ENCODE results near the gene SLF1. TPM values are rescaled to one million over a fixed set of nuclear protein-coding genes. Genes with fewer than 3 reads are reported as not detected.

Gene SLF1
- polyA plus RNA-seq, 1 donor = 9.5 TPM

DNA sequence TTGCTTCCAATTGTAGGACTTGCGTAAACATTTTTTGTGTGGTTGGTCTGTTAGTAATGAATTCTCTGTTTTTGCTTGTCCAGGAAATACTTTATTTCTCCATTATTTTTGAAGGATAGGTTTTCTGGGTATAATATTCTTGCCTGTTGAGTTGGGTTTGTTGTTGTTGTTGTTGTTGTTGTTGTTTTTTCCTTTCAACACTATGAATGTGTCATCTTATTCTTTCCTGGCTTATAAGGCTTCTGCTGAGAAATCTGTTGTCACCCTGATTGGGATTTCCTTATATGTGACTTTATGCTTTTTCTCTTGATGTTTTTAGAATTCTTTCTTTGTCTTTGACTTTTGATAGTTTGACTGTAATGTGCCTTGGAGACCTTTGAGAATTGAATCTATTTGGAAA, 39.8 kb downstream of the SLF1 start:
- peaks cover 17% of the 10 kb centered on the region for H3K9me3 ChIP-seq (ENCODE audit: control insufficient read depth, low read depth, low read length)
- no peak overlapping the region for H3K27ac ChIP-seq (ENCODE audit: low read length)
- DNase-seq = no peak
- no peak overlapping the region for H3K4me3 ChIP-seq (ENCODE audit: low read length)
- peaks cover 14% of the 10 kb centered on the region for H3K36me3 ChIP-seq (ENCODE audit: control insufficient read depth, insufficient read depth, low read length)
- H3K4me1 ChIP-seq (ENCODE audit: control insufficient read depth, insufficient read depth, low read length) = no peaks in the 10 kb centered on the region
- no peaks in the 10 kb centered on the region for H3K27me3 ChIP-seq (ENCODE audit: control insufficient read depth, insufficient read depth, low read length)
- WGBS (ENCODE audit: insufficient coverage, low lambda C conversion rate) = no CpG with 5 or more reads among the region's 1 CpG

DNA sequence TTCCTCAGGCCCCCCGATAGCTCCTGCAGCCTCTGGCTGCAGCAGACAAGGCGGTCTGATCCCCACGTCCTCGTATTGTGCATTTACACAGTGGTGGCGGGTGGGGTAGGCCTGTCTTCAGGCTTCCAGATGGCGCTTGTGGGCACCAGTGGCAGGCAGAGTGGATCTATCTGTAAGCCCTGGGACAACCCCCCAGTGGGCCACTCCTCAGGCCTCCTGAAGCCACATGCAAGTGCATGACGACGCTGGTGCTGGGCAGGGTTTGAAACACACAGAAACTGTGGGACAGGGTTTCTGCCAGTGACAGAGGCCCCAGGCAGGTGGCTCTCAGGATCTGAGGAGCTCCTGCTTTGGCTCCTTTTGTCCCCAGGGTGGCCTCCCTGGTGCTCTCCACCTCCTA, 42.0 kb downstream of the SLF1 start:
- Histone ChIP-seq H3K4me1 (ENCODE audit: control insufficient read depth, insufficient read depth, low read length) (no peaks in the 10 kb centered on the region), H3K27ac (ENCODE audit: low read length) (no peak overlapping the region), H3K4me3 (ENCODE audit: low read length) (no peak overlapping the region), H3K9me3 (ENCODE audit: control insufficient read depth, low read depth, low read length) (peaks cover 12% of the 10 kb centered on the region), H3K36me3 (ENCODE audit: control insufficient read depth, insufficient read depth, low read length) (peaks cover 15% of the 10 kb centered on the region), H3K27me3 (ENCODE audit: control insufficient read depth, insufficient read depth, low read length) (no peaks in the 10 kb centered on the region)
- no CpG with 5 or more reads among the region's 8 CpGs for WGBS (ENCODE audit: insufficient coverage, low lambda C conversion rate)
- DNase-seq = no peak

DNA sequence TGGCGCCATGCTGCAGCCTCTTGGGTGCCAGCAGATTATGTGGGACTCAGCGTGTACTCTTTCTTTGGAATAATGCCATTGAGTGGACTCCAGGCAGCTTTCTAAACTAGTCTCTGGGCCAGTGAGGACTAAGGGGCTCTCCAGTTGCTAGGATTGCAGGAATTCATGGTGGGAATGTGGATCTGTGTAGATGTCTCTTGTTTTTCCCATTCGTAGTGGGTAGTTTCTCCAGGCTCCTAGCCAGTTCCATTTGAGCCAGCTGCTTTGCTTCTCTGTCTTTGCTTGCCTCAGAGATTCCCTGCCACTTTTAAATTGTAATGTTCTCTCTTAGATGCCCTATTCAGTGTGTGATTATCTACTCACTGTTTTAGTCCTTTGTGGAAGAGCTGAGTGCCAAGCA, 42.6 kb downstream of the SLF1 start:
- Histone ChIP-seq H3K4me1 (ENCODE audit: control insufficient read depth, insufficient read depth, low read length) (no peaks in the 10 kb centered on the region), H3K9me3 (ENCODE audit: control insufficient read depth, low read depth, low read length) (peaks cover 12% of the 10 kb centered on the region), H3K27me3 (ENCODE audit: control insufficient read depth, insufficient read depth, low read length) (no peaks in the 10 kb centered on the region), H3K27ac (ENCODE audit: low read length) (no peak overlapping the region), H3K4me3 (ENCODE audit: low read length) (no peak overlapping the region), H3K36me3 (ENCODE audit: control insufficient read depth, insufficient read depth, low read length) (peaks cover 15% of the 10 kb centered on the region)
- no peak for DNase-seq
- no CpG with 5 or more reads among the region's 3 CpGs for WGBS (ENCODE audit: insufficient coverage, low lambda C conversion rate)

DNA sequence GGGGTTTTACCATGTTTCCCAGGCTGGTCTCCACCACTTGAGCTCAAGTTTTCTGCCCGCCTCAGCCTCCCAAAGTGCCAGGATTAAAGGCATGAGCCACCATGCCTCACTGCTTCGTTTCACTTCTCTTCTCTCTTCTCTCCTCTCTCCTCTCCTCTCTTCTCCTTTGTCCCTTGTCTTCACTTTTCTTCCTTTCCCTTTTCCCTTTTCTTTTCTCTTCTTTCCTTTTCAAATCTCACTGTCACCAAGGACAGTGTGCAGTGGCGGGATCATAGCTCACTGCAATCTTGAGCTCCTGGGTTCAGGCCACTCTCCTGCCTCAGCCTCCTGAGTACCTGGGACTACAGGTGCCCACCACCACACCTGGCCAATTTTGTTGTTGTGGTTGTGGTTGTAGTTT, 49.5 kb downstream of the SLF1 start:
- no peak for DNase-seq
- Histone ChIP-seq H3K27me3 (ENCODE audit: control insufficient read depth, insufficient read depth, low read length) (no peaks in the 10 kb centered on the region), H3K27ac (ENCODE audit: low read length) (no peak overlapping the region), H3K4me1 (ENCODE audit: control insufficient read depth, insufficient read depth, low read length) (no peaks in the 10 kb centered on the region), H3K36me3 (ENCODE audit: control insufficient read depth, insufficient read depth, low read length) (peaks cover 10% of the 10 kb centered on the region), H3K9me3 (ENCODE audit: control insufficient read depth, low read depth, low read length) (no peaks in the 10 kb centered on the region), H3K4me3 (ENCODE audit: low read length) (no peak overlapping the region)
- 73% methylated on average over 2 of the region's 3 CpGs for WGBS (ENCODE audit: insufficient coverage, low lambda C conversion rate)

DNA sequence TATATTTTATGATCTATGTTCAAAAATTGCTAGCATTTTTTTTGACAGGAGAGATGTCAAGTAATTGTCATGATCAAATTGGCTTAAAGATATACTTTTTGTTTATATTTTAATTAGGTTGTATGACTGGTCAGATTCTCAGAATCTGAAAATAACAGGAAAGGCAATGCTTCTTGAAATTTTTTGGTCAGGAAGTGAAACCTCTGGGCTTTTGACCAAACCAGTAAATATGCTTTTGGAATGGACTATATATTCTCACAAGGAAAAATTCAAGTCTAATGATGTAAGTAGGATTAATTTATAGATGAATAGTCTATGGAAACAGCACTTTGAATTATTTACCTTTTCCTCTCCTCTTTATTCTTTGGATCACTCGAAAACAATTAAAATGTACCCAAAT, 52.3 kb downstream of the SLF1 start:
- no peaks in the 10 kb centered on the region for H3K4me1 ChIP-seq (ENCODE audit: control insufficient read depth, insufficient read depth, low read length)
- no peak for DNase-seq
- no CpG with 5 or more reads among the region's 1 CpG for WGBS (ENCODE audit: insufficient coverage, low lambda C conversion rate)

DNA sequence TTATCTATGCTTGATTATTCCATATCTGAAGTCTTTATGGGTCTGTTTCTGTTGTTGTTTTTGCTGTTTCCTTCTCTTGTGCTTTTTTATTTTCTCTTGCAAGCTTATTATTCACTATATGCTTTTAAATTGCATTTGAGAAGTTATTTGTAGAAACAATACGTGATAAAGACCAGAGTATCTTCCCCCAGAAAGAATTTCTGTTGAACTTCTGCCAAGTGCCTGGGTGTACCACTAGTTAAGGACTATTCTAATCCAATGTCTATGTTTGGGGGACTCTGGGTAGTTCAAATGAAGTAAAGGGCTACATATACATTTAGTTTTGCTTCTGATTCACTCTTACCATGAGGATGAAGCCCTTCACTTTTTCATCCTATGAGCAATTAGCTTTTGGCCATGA, 54.3 kb downstream of the SLF1 start:
- H3K4me3 ChIP-seq (ENCODE audit: low read length) = no peak overlapping the region
- H3K27ac ChIP-seq (ENCODE audit: low read length) = no peak overlapping the region
- no peak for DNase-seq
- WGBS (ENCODE audit: insufficient coverage, low lambda C conversion rate) = no CpG with 5 or more reads among the region's 1 CpG
- H3K27me3 ChIP-seq (ENCODE audit: control insufficient read depth, insufficient read depth, low read length) = no peaks in the 10 kb centered on the region
- H3K9me3 ChIP-seq (ENCODE audit: control insufficient read depth, low read depth, low read length) = no peaks in the 10 kb centered on the region
- peaks cover 4% of the 10 kb centered on the region for H3K36me3 ChIP-seq (ENCODE audit: control insufficient read depth, insufficient read depth, low read length)
- H3K4me1 ChIP-seq (ENCODE audit: control insufficient read depth, insufficient read depth, low read length) = no peaks in the 10 kb centered on the region

More for the DNA sequence above, 52.3 kb downstream of the SLF1 start:
- Histone ChIP-seq H3K36me3 (ENCODE audit: control insufficient read depth, insufficient read depth, low read length) (peaks cover 7% of the 10 kb centered on the region), H3K27ac (ENCODE audit: low read length) (no peak overlapping the region), H3K9me3 (ENCODE audit: control insufficient read depth, low read depth, low read length) (no peaks in the 10 kb centered on the region), H3K4me3 (ENCODE audit: low read length) (no peak overlapping the region), H3K27me3 (ENCODE audit: control insufficient read depth, insufficient read depth, low read length) (no peaks in the 10 kb centered on the region)

DNA sequence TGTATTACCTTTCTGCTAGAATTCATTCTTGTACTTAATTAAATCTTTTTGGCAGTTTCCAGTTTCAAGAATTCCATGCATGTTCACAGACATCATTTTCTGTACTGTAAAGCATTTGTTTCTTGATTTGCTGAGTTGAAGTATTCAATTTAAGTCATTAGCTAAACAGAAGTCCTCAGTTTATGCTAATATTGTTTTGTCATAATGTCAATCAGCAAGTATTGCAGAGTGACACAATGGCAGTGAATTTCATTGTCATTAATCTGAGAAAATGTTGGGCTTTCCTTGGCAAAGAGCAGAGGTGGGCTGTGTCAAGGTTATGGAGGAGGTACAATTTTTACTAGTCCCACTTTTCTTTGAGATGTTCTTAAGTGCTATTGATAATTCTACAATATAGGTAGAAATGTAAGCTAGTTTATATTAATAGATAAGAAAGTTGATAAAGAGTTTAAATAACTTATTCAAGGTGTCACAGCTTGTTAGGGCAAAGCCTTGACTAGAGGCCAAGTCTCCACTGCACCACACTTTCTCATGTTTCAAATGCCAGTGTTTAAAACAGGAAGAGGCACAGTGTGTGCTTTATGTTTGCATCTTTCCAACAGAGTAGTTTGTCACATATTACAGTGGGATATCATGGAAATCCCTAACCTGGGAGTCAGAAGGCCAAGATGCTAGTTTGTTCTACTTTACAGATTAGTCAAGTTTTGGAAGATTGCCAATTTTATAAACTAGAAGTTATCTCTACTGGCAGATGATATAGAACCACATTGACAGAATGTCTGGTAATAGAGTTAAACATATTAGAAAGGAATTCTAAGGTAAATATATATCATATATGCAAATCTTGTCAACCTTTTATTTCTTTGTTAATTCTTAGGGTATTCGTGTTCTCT, 56.3 kb downstream of the SLF1 start:
- Histone ChIP-seq H3K27ac (ENCODE audit: low read length) (no peak overlapping the region), H3K36me3 (ENCODE audit: control insufficient read depth, insufficient read depth, low read length) (peaks cover 4% of the 10 kb centered on the region), H3K27me3 (ENCODE audit: control insufficient read depth, insufficient read depth, low read length) (no peaks in the 10 kb centered on the region), H3K4me1 (ENCODE audit: control insufficient read depth, insufficient read depth, low read length) (no peaks in the 10 kb centered on the region), H3K4me3 (ENCODE audit: low read length) (no peak overlapping the region), H3K9me3 (ENCODE audit: control insufficient read depth, low read depth, low read length) (no peaks in the 10 kb centered on the region)
- WGBS (ENCODE audit: insufficient coverage, low lambda C conversion rate) = 100% methylated on average over 1 of the region's 1 CpG
- DNase-seq = no peak

DNA sequence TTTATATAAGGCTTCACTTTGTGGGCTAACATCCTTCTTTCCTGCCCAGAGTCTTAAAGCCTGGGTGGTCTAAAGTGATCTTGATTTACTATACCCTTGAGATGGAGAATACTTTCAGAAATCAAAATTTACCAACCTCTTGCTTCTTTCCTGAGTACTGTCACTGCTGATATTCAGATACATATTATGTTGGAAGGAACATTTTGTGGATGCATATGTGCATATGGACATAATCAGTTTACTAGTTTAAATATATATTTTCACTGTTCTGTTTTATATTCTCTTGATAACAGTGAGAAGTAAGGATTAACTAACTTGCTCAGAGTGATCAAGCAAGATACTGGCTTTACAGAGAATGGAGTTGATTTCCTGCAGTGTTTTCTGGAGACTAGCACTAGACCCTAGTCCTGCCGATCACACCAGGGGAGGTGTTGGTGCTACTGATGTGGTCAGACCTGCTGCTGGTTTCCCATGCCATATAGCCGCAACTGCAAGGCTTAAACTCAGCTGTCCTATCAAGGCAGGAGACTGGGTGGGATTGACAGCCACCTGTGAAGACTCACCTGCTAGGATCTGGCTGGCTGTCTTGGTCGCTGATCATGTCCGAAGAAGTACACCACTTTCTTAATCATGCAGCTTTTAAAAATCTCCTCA, 57.6 kb downstream of the SLF1 start:
- no peak for DNase-seq
- Histone ChIP-seq H3K36me3 (ENCODE audit: control insufficient read depth, insufficient read depth, low read length) (peaks cover 4% of the 10 kb centered on the region), H3K27ac (ENCODE audit: low read length) (no peak overlapping the region), H3K4me3 (ENCODE audit: low read length) (no peak overlapping the region), H3K27me3 (ENCODE audit: control insufficient read depth, insufficient read depth, low read length) (no peaks in the 10 kb centered on the region), H3K4me1 (ENCODE audit: control insufficient read depth, insufficient read depth, low read length) (no peaks in the 10 kb centered on the region), H3K9me3 (ENCODE audit: control insufficient read depth, low read depth, low read length) (no peaks in the 10 kb centered on the region)
- WGBS (ENCODE audit: insufficient coverage, low lambda C conversion rate) = no CpG with 5 or more reads among the region's 4 CpGs

DNA sequence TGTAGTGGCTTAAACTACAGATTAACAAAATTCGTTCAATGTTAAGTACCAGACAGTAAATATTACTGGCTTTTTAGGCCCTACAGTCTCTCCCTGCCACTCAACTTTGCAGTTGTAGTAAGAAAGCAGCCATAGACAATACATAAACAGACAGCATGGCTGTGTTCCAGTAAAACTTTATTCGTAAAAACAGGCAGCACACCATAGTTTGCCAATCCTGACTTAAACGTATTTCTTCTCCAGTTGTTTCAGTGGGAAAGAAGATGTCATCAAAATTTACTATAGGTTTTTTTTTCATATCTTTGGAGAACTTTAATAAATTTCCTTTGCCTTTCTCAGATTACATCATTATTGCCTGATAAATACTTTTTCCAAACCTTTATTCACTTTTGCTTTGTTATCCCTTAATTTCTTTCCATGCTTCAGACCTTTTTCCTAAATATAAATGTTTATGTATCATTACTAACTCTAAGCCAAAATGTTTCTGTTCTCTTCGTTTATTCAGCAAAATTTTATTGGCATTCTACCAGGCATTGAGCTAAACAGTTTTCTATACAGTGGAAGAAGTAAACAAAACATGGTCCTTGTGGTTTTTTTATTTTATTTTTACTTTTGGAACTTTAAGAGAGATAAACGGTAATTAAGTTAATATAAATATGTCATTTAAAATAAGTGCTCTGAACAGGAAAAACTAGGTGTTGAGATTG, 64.5 kb downstream of the SLF1 start:
- Histone ChIP-seq H3K4me1 (ENCODE audit: control insufficient read depth, insufficient read depth, low read length) (no peaks in the 10 kb centered on the region), H3K9me3 (ENCODE audit: control insufficient read depth, low read depth, low read length) (no peaks in the 10 kb centered on the region), H3K27ac (ENCODE audit: low read length) (no peak overlapping the region), H3K36me3 (ENCODE audit: control insufficient read depth, insufficient read depth, low read length) (peaks cover 5% of the 10 kb centered on the region), H3K27me3 (ENCODE audit: control insufficient read depth, insufficient read depth, low read length) (no peaks in the 10 kb centered on the region), H3K4me3 (ENCODE audit: low read length) (no peak overlapping the region)
- 91% methylated on average over 5 of the region's 5 CpGs for WGBS (ENCODE audit: insufficient coverage, low lambda C conversion rate)
- no peak for DNase-seq

DNA sequence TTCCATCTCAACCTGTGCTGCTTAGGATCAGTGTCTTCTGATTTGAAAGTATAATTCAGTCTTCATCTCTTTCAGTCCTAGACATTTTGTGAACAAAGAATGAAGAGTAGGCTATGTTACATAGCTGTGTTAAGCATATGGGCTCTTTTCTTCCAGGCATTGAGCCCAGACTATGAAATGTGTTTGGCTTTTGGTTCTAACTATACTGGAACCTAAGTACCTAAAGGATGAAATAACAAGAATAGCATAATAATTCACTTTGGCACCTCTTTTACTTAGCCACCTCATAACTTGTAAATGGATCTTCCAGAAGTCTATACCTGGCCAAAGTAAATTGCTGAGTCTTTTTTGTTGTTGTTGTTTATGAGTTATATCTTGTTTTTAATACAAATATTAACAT, 71.4 kb downstream of the SLF1 start:
- H3K27ac ChIP-seq (ENCODE audit: low read length) = no peak overlapping the region
- no peak overlapping the region for H3K4me3 ChIP-seq (ENCODE audit: low read length)
- H3K36me3 ChIP-seq (ENCODE audit: control insufficient read depth, insufficient read depth, low read length) = peaks cover 8% of the 10 kb centered on the region
- no peak for DNase-seq
- H3K9me3 ChIP-seq (ENCODE audit: control insufficient read depth, low read depth, low read length) = no peaks in the 10 kb centered on the region
- H3K4me1 ChIP-seq (ENCODE audit: control insufficient read depth, insufficient read depth, low read length) = no peaks in the 10 kb centered on the region
- H3K27me3 ChIP-seq (ENCODE audit: control insufficient read depth, insufficient read depth, low read length) = no peaks in the 10 kb centered on the region

All from large intestine (tissue), 3 donors.